ENCODE measurements around the gene HIPK4. TPM values are rescaled to one million over a fixed set of nuclear protein-coding genes. Genes with fewer than 3 reads are reported as not detected.

Gene HIPK4
- total and polyA plus RNA-seq, 2 of the 8 experiments (the other 6 are each of a cell fraction or from before 2014, with no cell fraction given) = 0.15 to 0.57 TPM

GRCh38 chr19:40407714-40408597 lies 18.0 kb upstream of the HIPK4 start:
- Histone ChIP-seq H4K8ac (ENCODE audit: extremely low read depth, insufficient read depth, low read length) (no peak overlapping the region; the same call in 1 of the 2 replicates), H3K4me2 (ENCODE audit: insufficient read depth in 1 of 2, low read depth in 2 of 2, low read length in 2 of 2) (no peak overlapping the region), H4K5ac (ENCODE audit: insufficient read length, low read depth, low read length) (no peak overlapping the region), H3K4ac (replicated peaks; ENCODE audit: insufficient read length, low read depth, low read length) (no peak overlapping the region), H4K91ac (replicated peaks; ENCODE audit: insufficient read length, low read length) (no peak overlapping the region), H3K36me3 (ENCODE audit: control insufficient read depth in 2 of 4, insufficient read depth in 4 of 4, low read length in 3 of 4) (no peaks in the 10 kb centered on the region), H3K23me2 (ENCODE audit: low read depth, low read length) (peaks cover 7% of the 10 kb centered on the region; the same call in 1 of the 2 replicates), H3K27me3 (replicated peaks in 1 of 4; ENCODE audit: control insufficient read depth in 3 of 4, extremely low read depth in 1 of 4, insufficient read depth in 3 of 4, low read length in 3 of 4) (no peaks in the 10 kb centered on the region), H3K23ac (ENCODE audit: insufficient read length) (no peak overlapping the region), H3K79me2 (ENCODE audit: control insufficient read depth in 1 of 2, insufficient read depth in 2 of 2, low read length in 2 of 2) (no peaks in the 10 kb centered on the region), H3K79me1 (ENCODE audit: low read depth, low read length) (no peaks in the 10 kb centered on the region), H4K20me1 (replicated peaks in 1 of 2; ENCODE audit: control insufficient read depth in 1 of 2, insufficient read depth in 2 of 2, low read length in 2 of 2) (no peaks in the 10 kb centered on the region), H3K27ac (ENCODE audit: low read depth, low read length) (0 out of 2 replicates have a peak overlapping the region, but pooled peaks have one; percentile 19), H3K4me3 (ENCODE audit: extremely low read depth in 1 of 4, insufficient read depth in 2 of 4, low read depth in 3 of 4, low read length in 4 of 4) (no peak overlapping the region), H3K9me3 (ENCODE audit: insufficient read depth in 2 of 2, low read depth in 1 of 2, low read length in 1 of 2) (no peaks in the 10 kb centered on the region), H2BK12ac (ENCODE audit: low read depth, low read length) (no peak overlapping the region), H2BK5ac (ENCODE audit: low read depth, low read length) (peak overlapping the region; percentile 21; the same call in 1 of the 2 replicates), H2AK5ac (ENCODE audit: low read depth, low read length) (no peak overlapping the region), H2AFZ (ENCODE audit: low read length) (no peak overlapping the region), H3K14ac (ENCODE audit: insufficient read length) (no peak overlapping the region), H3K4me1 (replicated peaks in 1 of 4; ENCODE audit: control insufficient read depth in 3 of 4, insufficient read depth in 4 of 4, low read length in 3 of 4) (peaks cover 5 to 13% (median 8%) of the 10 kb centered on the region in 4 experiments; a peak in 6 of 7 replicates), H3K9ac (replicated peaks in 1 of 4; ENCODE audit: extremely low read depth in 1 of 4, low read depth in 3 of 4, low read length in 3 of 4) (no peak overlapping the region), H2BK20ac (ENCODE audit: low read length) (0 out of 2 replicates have a peak overlapping the region, but pooled peaks have one; percentile 80), H3K18ac (ENCODE audit: extremely low read depth, low read length) (no peak overlapping the region; the same call in 1 of the 2 replicates), H3K56ac (replicated peaks; ENCODE audit: insufficient read length, low read depth, low read length) (no peak overlapping the region), H2BK120ac (replicated peaks; ENCODE audit: low read depth, low read length) (no peak overlapping the region), H2BK15ac (ENCODE audit: low read length) (peak overlapping the region; percentile 92; the same call in 1 of the 2 replicates)
- ChIA-PET POLR2A (ENCODE audit: partially characterized antibody) (interaction anchor here (0.9 to 6.4 kb wide), 6 partner anchors 10 to 52 kb away, joined by 3 to 27 read pairs (median 10); partner anchors contain the start of genes SERTAD1 and SERTAD3), CTCF (ENCODE audit: partially characterized antibody) (interaction anchor here (0.6 to 5.1 kb wide), 5 partner anchors 12 to 755 kb away, joined by 3 to 41 read pairs (median 5); no protein-coding TSS in a partner anchor)
- DNase-seq (ENCODE audit: low read depth in 1 of 2, low spot score in 2 of 2) (no peak), FAIRE-seq (no peak)
- no peak for TF ChIP-seq SP2 (IDR thresholded peaks at IDR 0.05; ENCODE audit: low read length)
- 87% methylated on average over 22 of the region's 22 CpGs; no CpG with 5 or more reads in 1 of the 2 experiments for WGBS, 2 experiments (ENCODE audit: extremely low coverage in 1 of 2, insufficient coverage in 1 of 2, insufficient read length in 1 of 2, insufficient replicate concordance in 2 of 2, low coverage in 1 of 2, low lambda C conversion rate in 2 of 2, missing lambda C conversion rate in 1 of 2)

Measured in H1 (cell line).